ENCODE results near the gene AKT2. TPM values are rescaled to one million over a fixed set of nuclear protein-coding genes. Genes with fewer than 3 reads are reported as not detected.

Gene AKT2
- total RNA-seq, 1 donor from 2014 or later = 22.6 TPM

DNA sequence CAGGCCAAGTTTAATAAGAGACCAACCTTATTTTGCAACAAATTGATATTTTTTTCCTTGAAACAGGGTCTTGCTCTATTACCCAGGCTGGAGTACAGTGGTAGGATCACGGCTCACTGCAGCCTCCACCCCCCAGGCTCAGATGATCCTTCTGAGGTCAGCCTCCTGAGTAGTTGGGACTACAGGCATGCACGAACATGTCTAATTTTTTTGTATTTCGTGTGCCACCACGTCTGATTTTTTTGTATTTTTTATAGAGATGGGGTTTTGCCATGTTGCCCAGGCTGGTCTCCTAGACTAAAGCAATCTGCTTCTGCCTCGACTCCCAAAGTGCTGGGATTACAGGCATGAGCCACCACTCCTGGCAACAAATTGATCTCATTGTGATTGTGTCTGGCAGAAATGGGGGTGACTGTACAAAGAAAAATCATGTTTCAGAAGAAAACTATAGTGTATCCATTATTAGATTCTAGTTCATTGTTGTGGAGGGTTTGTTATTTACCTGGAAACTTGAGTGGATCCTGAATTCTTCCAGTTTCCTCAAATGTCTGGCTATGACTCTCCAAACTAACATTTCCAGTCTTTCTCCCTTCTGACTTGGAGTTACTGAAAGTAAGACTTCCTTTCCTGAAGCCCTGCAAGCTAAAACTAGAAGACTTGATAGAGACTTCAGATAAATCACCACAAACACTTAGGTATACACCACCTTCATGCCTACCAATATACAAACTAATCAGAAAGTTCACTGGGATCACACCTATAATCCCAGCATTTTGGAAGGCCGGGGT, 17.3 kb upstream of the AKT2 start:
- no peak for DNase-seq (ENCODE audit: low read depth, low spot score)

DNA sequence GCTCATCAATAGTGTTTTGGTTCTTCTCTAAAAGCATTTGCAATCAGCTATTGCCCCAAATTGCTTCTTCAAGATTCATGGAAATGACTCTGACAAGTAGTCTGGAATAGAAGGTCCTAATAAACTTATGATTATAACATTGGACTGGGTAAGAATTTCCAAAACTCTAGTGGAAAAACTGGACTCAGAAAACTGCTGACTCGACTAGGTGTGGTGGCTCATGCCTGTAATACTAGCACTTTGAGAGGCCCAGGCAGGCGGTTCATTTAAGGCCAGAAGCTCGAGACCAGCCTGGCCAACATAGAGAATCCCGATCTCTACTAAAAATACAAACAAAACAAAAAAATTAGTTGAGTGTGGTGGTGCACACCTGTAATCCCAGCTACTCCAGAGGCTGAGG, 15.5 kb upstream of the AKT2 start:
- DNase-seq (ENCODE audit: low read depth, low spot score) = no peak

DNA sequence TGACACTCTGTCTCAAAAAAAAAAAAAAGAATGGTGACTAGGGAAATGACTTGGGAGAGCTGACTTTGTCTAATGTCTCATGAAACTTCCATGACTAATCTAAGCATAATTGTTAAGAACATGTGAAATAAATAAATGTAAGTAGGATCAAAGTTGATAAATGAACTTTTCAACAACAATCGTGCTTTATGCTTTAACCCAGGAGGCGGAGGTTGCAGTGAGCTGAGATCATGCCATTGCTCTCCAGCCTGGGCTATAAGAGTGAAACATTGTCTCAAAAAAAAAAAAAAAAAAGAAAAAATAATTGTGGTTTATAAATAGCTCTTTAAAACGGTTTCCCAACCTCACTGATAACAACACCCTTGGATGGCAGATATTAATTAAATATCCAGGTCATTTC, 12.9 kb upstream of the AKT2 start:
- DNase-seq (ENCODE audit: low read depth, low spot score) = no peak

DNA sequence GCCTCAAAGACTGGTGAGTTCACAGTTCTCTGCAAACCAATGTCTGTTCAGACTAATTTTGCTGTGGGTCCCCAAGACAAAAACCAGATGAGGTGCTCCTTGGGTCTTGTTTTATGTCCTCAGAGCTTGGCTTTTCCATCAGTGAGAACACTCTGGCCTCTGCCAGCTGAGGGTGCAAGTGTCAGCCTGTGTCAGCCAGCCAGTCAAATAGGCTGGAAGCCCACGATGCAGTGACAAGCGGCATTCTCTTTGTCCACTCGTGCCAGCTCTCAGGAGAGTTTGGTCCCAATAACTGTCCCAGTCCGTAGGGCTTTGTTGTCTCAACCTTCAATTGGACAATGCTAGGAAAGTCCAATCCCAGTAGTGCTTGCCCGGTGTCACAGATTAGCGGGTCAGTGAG, 9.4 kb upstream of the AKT2 start:
- DNase-seq (ENCODE audit: low read depth, low spot score) = no peak

DNA sequence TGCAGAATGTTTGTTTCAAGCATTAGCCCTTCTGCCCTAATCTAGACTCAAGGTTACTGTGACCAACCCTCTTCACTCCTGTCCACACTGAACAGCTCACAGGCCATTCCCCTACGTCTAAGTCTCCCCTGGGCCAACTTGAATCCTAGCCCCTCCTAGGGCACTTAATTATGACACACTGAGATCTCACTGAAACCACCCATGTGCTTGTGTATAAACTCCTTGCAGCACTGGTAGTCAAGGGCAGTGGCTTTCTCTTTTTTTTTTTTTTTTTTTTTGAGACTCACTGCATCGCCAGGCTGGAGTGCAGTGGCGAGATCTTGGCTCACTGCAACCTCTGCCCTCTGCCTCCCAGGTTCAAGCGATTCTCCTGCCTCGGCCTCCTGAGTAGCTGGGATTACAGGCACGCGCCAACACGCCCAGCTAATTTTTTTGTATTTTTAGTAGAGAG, 1.9 kb upstream of the AKT2 start:
- no peak for DNase-seq (ENCODE audit: low read depth, low spot score)

DNA sequence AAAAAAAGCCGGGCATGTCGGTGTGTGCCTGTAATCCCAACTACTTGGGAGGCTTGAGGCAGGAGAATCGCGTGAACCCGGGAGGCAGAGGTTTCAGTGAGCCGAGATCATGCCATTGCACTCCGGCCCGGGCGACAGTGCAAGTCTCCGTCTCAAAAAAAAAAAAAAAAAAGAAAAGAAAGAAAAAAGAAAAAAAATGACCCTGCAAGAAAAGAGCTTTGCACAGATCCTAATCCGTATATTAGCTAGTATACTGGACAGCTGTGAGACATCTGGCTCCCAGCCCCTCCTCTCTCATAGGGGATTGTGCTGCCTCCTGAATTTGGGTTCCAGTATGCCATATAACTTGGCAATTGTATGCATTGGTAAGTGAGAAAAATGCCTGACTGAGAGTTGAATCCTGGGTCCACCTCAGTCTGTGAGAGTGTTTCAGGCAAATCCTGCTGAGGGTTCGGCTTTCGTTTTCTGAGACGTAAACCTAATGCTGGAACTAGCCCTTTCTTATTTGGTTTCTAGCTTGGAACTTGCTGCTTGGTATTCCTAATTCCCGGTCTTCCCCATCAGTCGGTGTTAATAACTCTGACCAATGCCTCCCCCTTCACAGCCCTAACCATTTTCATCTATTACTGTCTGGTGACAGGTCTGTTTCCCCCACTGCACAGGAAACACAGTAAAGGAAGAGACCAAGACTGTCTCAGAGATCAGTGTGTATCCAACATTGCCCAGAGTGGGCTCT, 1.3 kb upstream of the AKT2 start:
- no peak for DNase-seq (ENCODE audit: low read depth, low spot score)

DNA sequence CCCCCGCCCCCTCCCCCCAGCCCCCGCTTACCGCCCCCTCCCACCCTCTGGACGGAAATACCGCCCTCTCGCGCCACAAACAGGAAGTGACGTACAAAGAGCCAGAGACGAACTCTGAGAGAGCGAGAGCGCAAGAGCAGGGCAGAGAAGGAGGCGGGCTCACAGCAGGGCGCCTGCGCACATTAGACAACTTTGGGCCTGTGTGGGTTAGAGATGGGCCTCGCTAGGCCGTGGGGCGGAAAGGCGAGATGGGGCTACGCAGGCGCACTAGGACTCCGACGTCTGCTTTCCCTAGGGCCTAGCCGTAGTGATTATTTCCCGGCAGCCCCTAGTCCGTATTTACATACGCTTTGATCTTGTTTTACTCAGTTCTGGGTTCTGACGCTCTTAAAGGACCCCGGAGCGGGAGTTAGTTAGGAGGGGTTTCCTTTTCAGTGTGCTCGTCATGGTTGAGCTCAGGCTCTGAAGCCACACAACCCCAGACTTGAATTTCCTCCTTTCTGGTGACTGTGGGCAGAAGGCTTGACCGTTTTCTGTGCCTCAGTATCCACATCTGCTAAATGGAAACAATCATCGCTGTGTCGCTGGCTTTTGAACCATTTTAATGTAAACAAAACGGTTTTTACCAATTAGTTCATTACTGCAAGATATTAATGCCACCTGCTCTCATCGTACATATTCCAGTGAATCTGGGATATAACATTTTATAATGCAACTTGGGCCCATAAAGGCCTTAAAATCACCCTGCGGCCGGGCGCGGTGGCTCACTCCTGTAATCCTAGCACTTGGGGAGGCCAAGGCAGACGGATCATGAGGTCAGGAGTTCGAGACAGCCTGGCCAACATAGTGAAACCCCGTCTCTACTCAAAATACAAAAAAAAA, 449 bp upstream of the AKT2 start:
- peak; percentile 97 for DNase-seq (ENCODE audit: low read depth, low spot score)

DNA sequence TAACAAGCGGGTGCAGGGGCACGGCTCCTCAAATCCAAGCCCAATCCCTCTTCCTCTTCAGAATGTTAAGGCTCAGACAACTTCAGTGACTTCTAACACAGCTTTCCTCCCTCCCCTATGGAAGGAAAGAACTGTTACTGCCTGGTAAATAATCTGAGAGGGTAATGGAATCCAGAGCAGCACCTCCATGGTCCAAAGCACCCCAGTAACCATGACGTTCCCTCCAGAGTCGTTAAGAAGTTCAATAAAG, 969 bp downstream of the AKT2 start:
- DNase-seq (ENCODE audit: low read depth, low spot score) = no peak

DNA sequence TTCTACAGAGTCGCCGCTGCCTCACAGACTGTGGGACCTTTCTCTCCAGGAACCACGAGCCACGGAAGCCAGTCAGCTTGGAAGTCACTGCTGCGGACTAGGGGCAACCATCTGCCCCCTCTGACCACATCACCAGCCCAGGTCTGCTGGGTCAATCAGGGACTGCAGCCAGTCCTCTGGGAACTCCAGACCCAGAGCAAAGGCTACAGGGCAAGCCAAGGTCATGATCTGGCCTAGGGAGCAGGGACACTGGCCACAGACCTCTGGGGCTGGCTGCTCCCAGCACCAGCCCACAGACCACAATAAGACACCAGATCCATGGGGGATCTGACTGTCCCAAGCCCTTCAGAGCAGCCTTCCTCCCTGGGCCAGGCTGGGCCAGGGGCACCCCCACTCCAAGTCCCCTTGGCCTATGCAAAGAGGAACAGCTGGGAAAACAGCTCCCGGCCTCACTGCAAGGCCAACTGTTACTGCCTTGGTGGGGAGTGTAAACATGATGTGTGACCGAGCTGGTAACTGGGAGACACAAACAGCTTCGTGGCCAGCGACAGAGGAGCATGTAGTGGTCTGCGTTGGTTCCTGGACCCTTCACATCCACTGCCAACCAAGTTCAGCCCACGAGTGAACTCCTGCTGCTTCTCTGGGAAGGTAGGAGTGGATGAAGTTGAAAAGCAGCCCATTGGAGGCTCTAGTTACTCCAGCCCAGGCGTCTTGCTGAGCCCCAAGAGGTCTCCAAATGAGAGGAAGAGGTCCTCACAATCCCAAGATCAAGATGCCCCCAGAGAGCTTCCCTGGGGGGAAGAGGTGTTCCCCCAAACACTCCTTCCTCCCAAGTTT, 1.5 kb downstream of the AKT2 start:
- no peak for DNase-seq (ENCODE audit: low read depth, low spot score)

DNA sequence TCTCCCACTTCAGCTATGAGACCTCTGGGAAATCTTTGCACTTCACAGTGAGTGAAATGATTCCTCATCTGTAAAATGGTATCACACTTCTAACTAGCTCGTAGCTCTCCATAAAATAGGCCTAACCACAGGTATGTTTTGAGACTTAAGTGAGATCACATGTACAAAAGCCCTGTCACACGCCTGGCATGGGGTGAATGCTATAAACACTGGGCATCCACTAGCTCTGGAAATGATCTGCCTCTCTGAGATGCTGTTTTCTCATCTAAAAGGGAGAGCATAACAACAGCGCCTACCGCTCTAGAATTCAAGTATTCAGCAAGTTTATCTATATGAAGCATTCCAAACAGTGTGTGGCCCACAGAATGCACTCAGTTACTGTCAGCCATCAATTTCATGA, 2.2 kb downstream of the AKT2 start:
- DNase-seq (ENCODE audit: low read depth, low spot score) = no peak

DNA sequence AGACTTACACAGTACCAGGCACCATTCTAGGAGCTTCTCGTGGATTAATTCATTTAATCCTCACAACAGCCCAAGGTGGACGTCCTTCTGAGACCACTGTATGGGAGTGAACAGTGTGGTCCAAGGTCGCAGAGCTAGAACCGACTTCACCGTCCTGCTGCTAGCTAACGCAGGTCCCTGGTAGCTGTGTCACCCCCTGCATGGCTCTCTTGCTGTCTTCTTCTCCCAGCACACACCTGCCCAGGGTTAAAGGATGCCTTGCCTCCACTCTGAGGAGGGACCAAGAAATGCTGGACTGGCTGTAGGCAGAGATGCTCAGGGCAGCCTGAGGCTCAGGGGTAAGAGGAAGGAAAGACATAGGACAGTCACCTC, 3.0 kb downstream of the AKT2 start:
- no peak for DNase-seq (ENCODE audit: low read depth, low spot score)

DNA sequence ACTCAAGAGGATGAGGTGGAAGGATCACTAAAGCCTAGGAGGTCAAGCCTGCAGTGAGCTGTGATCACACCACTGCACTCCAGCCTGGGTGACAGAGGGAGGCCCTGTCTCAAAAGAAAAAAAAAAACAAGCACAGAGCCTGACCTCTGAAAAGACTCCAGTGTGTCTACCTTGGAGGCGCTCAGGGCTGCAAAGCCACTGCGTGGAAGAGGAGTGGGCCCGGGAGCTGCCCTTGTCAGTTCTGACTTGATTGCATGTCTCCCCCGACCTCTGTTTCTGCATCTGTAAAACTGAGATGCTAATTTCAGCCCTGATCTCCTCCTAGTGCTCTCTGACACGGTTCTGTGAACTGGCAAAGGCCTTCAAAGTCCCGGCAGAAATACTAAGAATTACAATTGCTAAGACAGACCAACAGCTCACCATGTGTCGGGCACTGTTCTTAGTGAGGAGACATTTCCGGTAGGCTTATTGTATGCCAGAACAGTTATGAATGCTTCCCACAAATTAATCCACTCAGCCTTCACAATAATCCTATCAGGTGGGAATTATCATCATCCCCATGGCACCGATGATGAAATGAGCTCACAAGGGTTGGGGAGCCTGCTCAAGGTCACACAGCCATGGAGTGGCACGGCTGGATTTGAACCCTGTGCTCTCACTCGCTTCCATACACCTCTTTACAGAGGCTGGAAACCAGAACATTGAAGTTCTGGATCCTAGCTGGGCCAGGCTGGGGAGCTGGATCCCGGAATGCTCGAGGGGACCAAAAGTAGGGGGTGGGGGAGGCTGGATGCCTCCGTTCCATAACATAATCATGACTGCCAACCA, 3.5 kb downstream of the AKT2 start:
- DNase-seq (ENCODE audit: low read depth, low spot score) = no peak

DNA sequence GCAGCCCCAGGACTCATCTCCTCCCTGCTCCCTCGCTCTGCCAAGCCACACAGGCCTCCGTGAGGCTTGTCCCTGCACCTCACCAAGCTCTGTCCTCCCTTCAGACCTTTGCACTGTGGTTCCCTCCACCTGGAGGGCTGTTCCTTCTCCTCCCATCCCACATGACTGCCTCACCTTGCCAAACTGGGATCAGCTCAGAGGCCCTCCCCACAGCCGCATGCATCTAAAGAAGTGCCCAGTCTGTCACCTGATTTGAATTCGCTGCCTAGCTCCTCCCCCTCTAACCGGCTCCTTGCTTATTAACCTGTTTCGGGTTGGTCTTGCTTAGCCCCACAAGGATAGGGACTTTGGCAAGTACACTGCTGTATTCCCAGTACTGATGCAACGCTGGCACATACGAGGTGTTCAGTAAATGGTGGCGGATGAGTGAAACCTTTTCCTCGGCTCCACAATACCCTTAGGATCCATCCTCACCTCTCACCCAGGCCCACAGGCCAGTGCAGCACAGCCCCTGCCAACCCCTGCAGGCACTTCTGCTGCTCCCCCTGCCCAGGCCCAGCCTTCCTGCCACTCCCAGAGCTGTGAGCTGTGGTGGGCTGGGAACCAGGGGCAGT, 4.4 kb downstream of the AKT2 start:
- DNase-seq (ENCODE audit: low read depth, low spot score) = no peak

DNA sequence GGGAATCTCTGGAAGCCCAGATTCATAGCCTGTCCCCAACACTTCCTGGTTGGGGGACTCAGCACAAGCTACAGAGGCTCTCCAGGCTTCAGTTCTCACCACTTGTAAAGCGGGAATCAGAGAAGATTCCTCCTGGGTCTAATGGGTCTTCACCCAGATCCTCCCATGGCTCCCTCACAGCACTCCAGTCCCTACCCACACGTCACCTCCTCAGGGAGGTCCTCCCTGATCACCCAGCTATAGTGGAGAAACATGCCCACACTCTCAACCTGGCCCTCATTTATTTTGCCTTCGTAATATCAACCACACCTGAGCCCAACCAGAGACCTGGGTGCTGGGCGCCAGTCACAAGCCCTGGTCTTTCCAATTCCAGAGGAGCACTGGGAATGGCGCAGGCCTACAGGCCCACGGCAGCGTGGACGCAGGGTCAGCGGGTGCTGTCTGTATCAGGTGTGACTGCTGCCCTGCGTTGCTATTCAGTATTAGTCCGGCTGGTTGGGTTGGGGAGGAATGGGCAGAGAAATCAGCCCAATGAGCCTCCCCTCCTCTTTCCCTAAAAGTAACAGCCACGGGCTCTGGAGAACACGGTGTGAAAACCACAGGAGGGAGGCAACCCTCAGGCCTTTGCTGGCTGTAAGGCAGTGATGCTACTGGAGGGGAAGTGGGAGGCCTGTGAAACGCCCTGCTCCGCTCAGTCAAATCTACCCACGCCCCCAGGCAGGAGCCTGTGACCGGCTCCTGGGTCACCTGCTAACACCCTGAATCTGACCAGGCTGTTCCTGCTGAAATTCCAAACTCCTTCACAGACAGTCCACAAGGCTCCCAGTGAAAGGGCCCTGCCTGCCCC, 5.2 kb downstream of the AKT2 start:
- DNase-seq (ENCODE audit: low read depth, low spot score) = no peak

DNA sequence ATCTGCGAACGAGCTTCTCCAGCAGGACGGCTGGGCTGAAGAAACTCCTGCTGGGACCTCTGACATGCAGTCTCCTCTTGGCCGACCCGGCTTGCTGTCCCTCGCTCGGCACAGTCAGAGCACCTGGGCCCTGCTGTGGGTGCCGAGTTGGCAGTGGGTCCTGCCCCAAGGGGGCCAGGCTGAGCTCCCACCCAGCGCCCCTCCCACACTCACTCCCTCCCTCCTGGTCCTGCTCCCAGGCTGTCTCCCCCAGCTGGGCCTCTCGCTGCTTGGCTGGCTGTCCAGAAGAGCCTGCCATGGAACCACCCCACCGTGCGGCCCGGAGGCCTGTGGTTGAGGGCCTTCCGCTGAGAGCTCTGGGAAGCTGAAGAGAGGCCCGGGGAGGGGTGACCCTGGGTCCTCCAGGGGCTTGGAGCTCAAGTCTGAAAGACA, 6.0 kb downstream of the AKT2 start:
- no peak for DNase-seq (ENCODE audit: low read depth, low spot score)

DNA sequence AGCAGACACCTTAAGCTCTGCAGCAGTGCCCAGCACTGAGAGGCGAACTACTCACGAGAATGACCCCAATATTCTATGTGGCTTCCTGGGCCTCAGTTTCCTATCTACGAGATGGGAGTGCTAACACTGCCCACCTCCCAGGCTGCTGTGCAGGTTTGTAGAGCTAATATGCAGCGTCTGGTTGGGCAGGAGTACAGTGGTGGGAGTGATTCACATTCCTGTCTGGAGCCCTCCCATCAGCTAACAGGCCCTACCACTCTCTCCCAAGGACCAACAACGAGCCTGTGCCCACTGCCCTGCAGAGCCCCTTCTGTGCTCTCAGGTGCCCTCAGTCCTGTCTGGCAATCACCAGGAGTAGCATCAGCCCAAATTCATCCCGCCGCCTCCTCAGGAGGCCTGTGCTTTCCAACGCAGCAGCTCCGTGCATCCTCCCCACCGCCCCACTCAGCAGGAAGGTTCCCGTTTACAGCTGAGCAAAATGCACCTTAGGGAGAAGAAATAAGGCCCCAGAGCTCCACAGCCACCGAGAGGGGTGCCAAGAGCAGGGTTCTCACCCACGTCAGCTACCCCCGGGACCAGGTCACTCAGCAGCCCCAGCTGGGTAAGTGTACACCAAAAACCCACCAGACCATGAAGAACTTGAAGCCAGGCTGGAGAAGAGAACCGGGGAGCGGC, 6.6 kb downstream of the AKT2 start:
- DNase-seq (ENCODE audit: low read depth, low spot score) = no peak

DNA sequence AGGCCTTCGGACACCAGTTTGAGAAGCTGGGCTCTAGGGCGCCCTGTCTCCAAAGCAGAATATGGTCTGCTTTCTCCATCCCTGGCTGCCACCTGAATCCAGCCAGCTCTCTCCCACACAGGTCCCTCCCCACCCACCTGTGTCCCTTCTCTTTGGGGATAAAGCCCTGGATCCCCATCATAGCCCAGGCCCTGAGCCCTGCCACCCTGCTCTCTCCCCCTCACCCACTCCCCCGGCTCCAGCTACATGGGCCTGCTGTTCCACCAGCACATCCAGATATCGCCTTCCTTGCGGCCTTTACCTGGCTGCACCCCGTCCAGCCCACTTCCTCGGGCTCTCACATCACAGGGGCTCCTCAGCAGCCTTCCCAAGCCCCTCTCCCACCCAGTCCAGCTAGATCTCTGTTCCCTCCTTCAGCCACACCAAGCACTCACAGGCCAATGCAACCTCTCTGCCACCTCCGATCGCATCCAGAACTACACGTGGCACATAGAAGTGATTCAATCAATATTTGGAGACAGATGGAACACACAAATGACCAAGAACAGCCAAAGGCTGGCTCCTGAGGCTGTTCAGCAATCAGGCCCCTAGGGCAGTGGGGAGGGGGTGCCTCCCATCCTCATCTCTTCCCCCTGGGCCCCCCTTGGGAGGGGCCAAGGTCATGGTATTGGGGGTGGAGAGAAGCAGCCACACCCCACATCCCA, 7.6 kb downstream of the AKT2 start:
- no peak for DNase-seq (ENCODE audit: low read depth, low spot score)
